Naive thymus-derived CD4-positive, alpha-beta T cell (primary cell): ENCODE measurements around the gene MSH3. TPM values are rescaled to one million over a fixed set of nuclear protein-coding genes. Genes with fewer than 3 reads are reported as not detected.

Source experiments
- ATAC-seq: fragments of 150-1000 bp; cut with Tn5 transposase; 2 replicates; pipeline ENCODE4 v1.10.0; 2021; ENCODE audit warnings: mild to moderate bottlenecking, moderate library complexity
- CTCF ChIA-PET: fragments of 350-600 bp; sonication (Branson Sonifier 250); formaldehyde crosslinking; loops from one replicate; lab custom pipeline; 2021; ENCODE audit warnings: antibody characterized with exemption; lab: Charles Lee
- POLR2A ChIA-PET: fragments of 350-600 bp; sonication (Branson Sonifier 250); formaldehyde crosslinking; loops from one replicate; lab custom pipeline; 2021; ENCODE audit warnings: antibody characterized with exemption, inconsistent platforms; lab: Charles Lee
- DNase-seq, 9 donors: peaks; one replicate each; pipeline versions ENCODE4 v3.0.0 to v3.0.0-alpha.2; 2020 to 2022; ENCODE audit warnings: mixed read lengths in 1 of 9
- H3K27ac ChIP-seq: one replicate; pipeline ENCODE4 v1.7.0; 2013; ENCODE audit warnings: mild to moderate bottlenecking, low read depth, low read length, moderate library complexity
- H3K27me3 ChIP-seq, 2 donors: one replicate each; pipeline ENCODE4 v1.7.0; 2013; ENCODE audit warnings: low read length in 2 of 2, mild to moderate bottlenecking in 2 of 2, moderate library complexity in 2 of 2; ENCODE audit not compliant: control insufficient read depth in 2 of 2, insufficient read depth in 2 of 2
- H3K36me3 ChIP-seq, 3 experiments: 1 replicate in 2 of 3; 2 replicates in 1 of 3; pipeline ENCODE4 v1.7.0; 2013; ENCODE audit warnings: low read length in 3 of 3, mild to moderate bottlenecking in 3 of 3, moderate library complexity in 1 of 3; ENCODE audit not compliant: insufficient read depth in 3 of 3, control insufficient read depth in 2 of 3
- H3K4me1 ChIP-seq, 2 donors: one replicate each; pipeline ENCODE4 v1.7.0; 2013; ENCODE audit warnings: low read length in 2 of 2, mild to moderate bottlenecking in 2 of 2, moderate library complexity in 1 of 2; ENCODE audit not compliant: control insufficient read depth in 2 of 2, insufficient read depth in 2 of 2
- H3K4me3 ChIP-seq: 2 replicates; pipeline ENCODE4 v1.7.0; 2013; ENCODE audit warnings: mild to moderate bottlenecking, low read length
- H3K9me3 ChIP-seq, 3 experiments: 1 replicate in 2 of 3; 2 replicates in 1 of 3; pipeline ENCODE4 v1.7.0; 2013; ENCODE audit warnings: low read length in 3 of 3; ENCODE audit not compliant: control insufficient read depth in 2 of 3
- H3K27ac Mint-ChIP-seq, 9 donors: one replicate each; pipeline ENCODE4 v1.8.0; 2020 to 2022; ENCODE audit warnings: mixed read lengths in 9 of 9, mild to moderate bottlenecking in 8 of 9, moderate library complexity in 5 of 9, inconsistent platforms in 2 of 9
- H3K27me3 Mint-ChIP-seq, 5 donors: one replicate each; pipeline ENCODE4 v1.8.0; 2021 to 2022; ENCODE audit warnings: mixed read lengths in 5 of 5, mild to moderate bottlenecking in 1 of 5
- H3K36me3 Mint-ChIP-seq, 5 donors: one replicate each; pipeline ENCODE4 v1.8.0; 2020 to 2022; ENCODE audit warnings: mixed read lengths in 5 of 5, mild to moderate bottlenecking in 3 of 5, inconsistent platforms in 1 of 5
- H3K4me1 Mint-ChIP-seq, 7 donors: one replicate each; pipeline ENCODE4 v1.8.0; 2020 to 2022; ENCODE audit warnings: mixed read lengths in 7 of 7, mild to moderate bottlenecking in 3 of 7, inconsistent platforms in 1 of 7
- H3K4me3 Mint-ChIP-seq, 10 donors: one replicate each; pipeline ENCODE4 v1.8.0; 2020 to 2022; ENCODE audit warnings: mild to moderate bottlenecking in 10 of 10, mixed read lengths in 10 of 10, moderate library complexity in 6 of 10, inconsistent platforms in 2 of 10
- H3K9me3 Mint-ChIP-seq, 11 donors: one replicate each; pipeline ENCODE4 v1.8.0; 2020 to 2022; ENCODE audit warnings: mixed read lengths in 11 of 11, mild to moderate bottlenecking in 4 of 11, inconsistent platforms in 1 of 11, moderate library complexity in 1 of 11
- intact Hi-C, 2 donors: fragments of 100-400 bp; cut with micrococcal nuclease; formaldehyde crosslinking; loops; one replicate each; pipeline ENCODE4 v1.15.1; 2023
- polyA plus RNA-seq, 2 donors: library from polyadenylated mRNA; unstranded; fragments of 300-500 nt; fragmentation: Illumina TruSeq; gene quantifications; one replicate each; pipeline ENCODE4 v1.2.3, GENCODE V29; 2021
- total RNA-seq, 6 experiments: library from RNA in 5 of 6; stranded (reverse) in 5 of 6; gene quantifications; 1 replicate in 5 of 6; 2 replicates in 1 of 6; pipeline ENCODE4 v1.2.3 and lab custom pipeline; 2021 to 2026

MSH3 gene
- total and polyA plus RNA-seq, 7 experiments from 2014 or later = 10.5 to 20.9 (median 13.0) TPM

GRCh38 chr5:80713631-80714030, 59.2 kb downstream of the MSH3 start:
- DNase-seq (no peak), ATAC-seq (no peak)
- Histone ChIP-seq H3K27me3 (no peaks in the 10 kb centered on the region), H3K4me1 (no peaks in the 10 kb centered on the region), H3K36me3 (peaks cover 0 to 9% (median 0%) of the 10 kb centered on the region in 3 experiments), H3K4me3 (no peak overlapping the region), H3K27ac (no peak overlapping the region), H3K9me3 (no peaks in the 10 kb centered on the region)
- H3K4me1 Mint-ChIP-seq = peaks cover 0 to 42% (median 4%) of the 10 kb centered on the region in 7 donors
- no peaks in the 10 kb centered on the region for H3K27me3 Mint-ChIP-seq
- peaks cover 0 to 4% (median 0%) of the 10 kb centered on the region in 11 donors for H3K9me3 Mint-ChIP-seq
- peaks cover 7 to 72% (median 44%) of the 10 kb centered on the region in 5 donors for H3K36me3 Mint-ChIP-seq
- intact Hi-C loops = loop anchor here in 1 of 2 donors (5.0 kb wide), 1 partner anchor 44 kb away; no protein-coding TSS in a partner anchor
- ChIA-PET CTCF (no interaction called here), POLR2A (no interaction called here)
- no peak overlapping the region for H3K4me3 Mint-ChIP-seq
- no peak overlapping the region for H3K27ac Mint-ChIP-seq

- no peaks in the 10 kb centered on the region for H3K9me3 ChIP-seq
- DNase-seq (no peak), ATAC-seq (no peak)
- H3K36me3 ChIP-seq = peaks cover 0 to 9% (median 0%) of the 10 kb centered on the region in 3 experiments
- H3K4me1 Mint-ChIP-seq = peaks cover 0 to 40% (median 3%) of the 10 kb centered on the region in 7 donors
- H3K4me3 Mint-ChIP-seq = no peak overlapping the region
- H3K27ac ChIP-seq = no peak overlapping the region
- H3K4me3 ChIP-seq = no peak overlapping the region
- H3K27me3 Mint-ChIP-seq = no peaks in the 10 kb centered on the region
- H3K9me3 Mint-ChIP-seq = peaks cover 0 to 10% (median 3%) of the 10 kb centered on the region in 11 donors
- no peak overlapping the region for H3K27ac Mint-ChIP-seq
- no peaks in the 10 kb centered on the region for H3K4me1 ChIP-seq
- peaks cover 10 to 76% (median 48%) of the 10 kb centered on the region in 5 donors for H3K36me3 Mint-ChIP-seq
- intact Hi-C loops = loop anchor here in 1 of 2 donors (5.0 kb wide), 1 partner anchor 43 kb away; no protein-coding TSS in a partner anchor
- ChIA-PET POLR2A (no interaction called here), CTCF (interaction anchor here (0.7 kb wide), 1 partner anchor 14 kb away, joined by 3 read pairs; no protein-coding TSS in a partner anchor)
- no peaks in the 10 kb centered on the region for H3K27me3 ChIP-seq
These were observed 60.3 kb downstream of the MSH3 start for GRCh38 chr5:80714570-80715298.

GRCh38 chr5:80715887-80716286, 61.4 kb downstream of the MSH3 start:
- no peak overlapping the region for H3K27ac ChIP-seq
- H3K9me3 Mint-ChIP-seq = peaks cover 0 to 20% (median 7%) of the 10 kb centered on the region in 11 donors
- no peaks in the 10 kb centered on the region for H3K9me3 ChIP-seq
- intact Hi-C loops = no loop called here
- no peak for ATAC-seq
- peaks cover 11 to 78% (median 55%) of the 10 kb centered on the region in 5 donors for H3K36me3 Mint-ChIP-seq
- no peak overlapping the region for H3K4me3 ChIP-seq
- H3K27me3 Mint-ChIP-seq = no peaks in the 10 kb centered on the region
- no peak overlapping the region for H3K27ac Mint-ChIP-seq
- H3K4me3 Mint-ChIP-seq = no peak overlapping the region
- no peaks in the 10 kb centered on the region for H3K27me3 ChIP-seq
- H3K36me3 ChIP-seq = peaks cover 0 to 5% (median 0%) of the 10 kb centered on the region in 3 experiments
- DNase-seq = no peak
- CTCF ChIA-PET = interaction anchor here (0.7 kb wide), 1 partner anchor 13 kb away, joined by 3 read pairs; no protein-coding TSS in a partner anchor
- POLR2A ChIA-PET = no interaction called here
- no peaks in the 10 kb centered on the region for H3K4me1 ChIP-seq
- peaks cover 0 to 30% (median 0%) of the 10 kb centered on the region in 7 donors for H3K4me1 Mint-ChIP-seq

GRCh38 chr5:80720181-80720580, 65.7 kb downstream of the MSH3 start:
- no peaks in the 10 kb centered on the region for H3K9me3 ChIP-seq
- ChIA-PET POLR2A (no interaction called here), CTCF (no interaction called here)
- no peak overlapping the region for H3K4me3 ChIP-seq
- no peak overlapping the region for H3K4me3 Mint-ChIP-seq
- H3K4me1 ChIP-seq = no peaks in the 10 kb centered on the region
- no peak for ATAC-seq
- no peak for DNase-seq
- peaks cover 0 to 10% (median 0%) of the 10 kb centered on the region in 7 donors for H3K4me1 Mint-ChIP-seq
- no peak overlapping the region for H3K27ac ChIP-seq
- no peaks in the 10 kb centered on the region for H3K27me3 ChIP-seq
- no peak overlapping the region for H3K27ac Mint-ChIP-seq
- H3K36me3 ChIP-seq = peaks cover 0 to under 1% (median 0%) of the 10 kb centered on the region in 3 experiments
- H3K27me3 Mint-ChIP-seq = no peaks in the 10 kb centered on the region
- intact Hi-C loops = no loop called here
- H3K36me3 Mint-ChIP-seq = peaks cover 8 to 67% (median 50%) of the 10 kb centered on the region in 5 donors
- peaks cover 0 to 27% (median 9%) of the 10 kb centered on the region in 11 donors for H3K9me3 Mint-ChIP-seq

GRCh38 chr5:80722916-80723315, 68.5 kb downstream of the MSH3 start:
- H3K36me3 ChIP-seq = peaks cover 0 to 16% (median 8%) of the 10 kb centered on the region in 3 experiments
- ChIA-PET POLR2A (interaction anchor here (0.8 kb wide), 1 partner anchor 386 kb away, joined by 4 read pairs; no protein-coding TSS in a partner anchor), CTCF (no interaction called here)
- no peaks in the 10 kb centered on the region for H3K9me3 ChIP-seq
- H3K4me1 Mint-ChIP-seq = peaks cover 0 to 10% (median 0%) of the 10 kb centered on the region in 7 donors
- DNase-seq = no peak
- no peak overlapping the region for H3K27ac Mint-ChIP-seq
- H3K9me3 Mint-ChIP-seq = peaks cover 0 to 27% (median 9%) of the 10 kb centered on the region in 11 donors
- intact Hi-C loops = no loop called here
- H3K27ac ChIP-seq = no peak overlapping the region
- H3K36me3 Mint-ChIP-seq = peaks cover 4 to 66% (median 62%) of the 10 kb centered on the region in 5 donors
- H3K4me3 Mint-ChIP-seq = no peak overlapping the region
- H3K4me1 ChIP-seq = no peaks in the 10 kb centered on the region
- ATAC-seq = no peak
- H3K4me3 ChIP-seq = no peak overlapping the region
- no peaks in the 10 kb centered on the region for H3K27me3 Mint-ChIP-seq
- no peaks in the 10 kb centered on the region for H3K27me3 ChIP-seq

GRCh38 chr5:80725446-80725845, 71.0 kb downstream of the MSH3 start:
- Histone ChIP-seq H3K4me3 (no peak overlapping the region), H3K9me3 (no peaks in the 10 kb centered on the region), H3K4me1 (no peaks in the 10 kb centered on the region), H3K27me3 (no peaks in the 10 kb centered on the region), H3K36me3 (peaks cover 0 to 16% (median 8%) of the 10 kb centered on the region in 3 experiments), H3K27ac (no peak overlapping the region)
- POLR2A ChIA-PET = no interaction called here
- peak overlapping the region in 1 of 9 donors; percentile 12 for H3K27ac Mint-ChIP-seq
- ATAC-seq (no peak), DNase-seq (no peak)
- H3K9me3 Mint-ChIP-seq = peaks cover 0 to 9% (median 0%) of the 10 kb centered on the region in 11 donors
- CTCF ChIA-PET = no interaction called here
- no peak overlapping the region for H3K4me3 Mint-ChIP-seq
- H3K27me3 Mint-ChIP-seq = no peaks in the 10 kb centered on the region
- intact Hi-C loops = no loop called here
- H3K36me3 Mint-ChIP-seq = peaks cover 0 to 63% (median 54%) of the 10 kb centered on the region in 5 donors
- H3K4me1 Mint-ChIP-seq = peaks cover 0 to 6% (median 0%) of the 10 kb centered on the region in 7 donors
